Esophagus muscularis mucosa (tissue), 4 donors: Measurements from ENCODE around the gene PLXDC1.

Experiments
- CTCF ChIP-seq, 3 experiments: fragments of 200-600 bp in 2 of 3; fragments of 450-650 bp in 1 of 3; sonication (generic) in 2 of 3; IDR thresholded peaks; one replicate each; pipeline ENCODE4 v1.5.1; 2017 to 2019; ENCODE audit warnings: antibody characterized with exemption in 3 of 3, mild to moderate bottlenecking in 2 of 3, moderate library complexity in 1 of 3
- EP300 ChIP-seq: sonication (generic); formaldehyde crosslinking; IDR thresholded peaks from one replicate; pipeline ENCODE4 v1.6.1; 2017; ENCODE audit warnings: antibody characterized with exemption
- POLR2AphosphoS5 ChIP-seq, 2 donors: sonication (generic); formaldehyde crosslinking; IDR thresholded peaks; one replicate each; pipeline ENCODE4 v1.6.1; 2017; ENCODE audit warnings: antibody characterized with exemption in 2 of 2

DNA sequence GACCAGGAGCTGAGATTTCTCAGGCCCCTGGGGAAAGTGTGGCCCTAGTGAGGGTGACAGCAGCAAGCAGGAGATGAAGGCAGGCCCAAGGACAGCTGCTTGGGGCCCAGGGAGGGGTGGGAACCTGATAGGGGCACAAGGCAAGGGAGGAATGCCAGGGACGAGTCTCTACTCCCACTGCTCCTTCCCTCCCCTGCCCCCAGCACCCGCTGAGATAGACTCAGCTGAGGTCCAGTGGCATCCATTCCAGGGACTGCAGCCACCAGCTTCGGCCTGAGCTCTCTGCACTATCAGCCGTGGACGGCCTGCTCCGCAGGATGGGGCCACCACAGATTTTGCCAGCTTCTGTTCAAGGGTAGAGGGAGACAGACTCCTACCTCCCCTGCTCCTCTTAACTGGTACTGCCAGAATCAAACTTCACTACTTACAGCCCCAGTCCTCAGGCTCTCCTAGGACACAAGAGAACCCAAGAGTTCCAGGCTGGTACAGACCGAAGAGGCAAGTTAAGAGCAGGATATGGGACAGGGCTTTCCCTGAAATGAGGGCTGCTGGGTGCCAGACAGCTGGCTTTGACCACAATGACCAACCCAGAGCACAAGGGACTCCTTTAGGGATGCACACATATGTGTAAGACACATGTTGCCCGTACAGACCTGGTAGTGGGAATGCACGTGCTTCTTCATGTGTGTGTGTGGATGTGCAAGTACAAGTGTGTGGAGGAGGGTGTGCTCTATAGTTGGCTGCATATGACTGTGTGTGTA, 40.5 kb upstream of the PLXDC1 start:
- no peak for TF ChIP-seq CTCF (IDR thresholded peaks at IDR 0.05)
- TF ChIP-seq EP300, result no peak
- no peak for TF ChIP-seq POLR2AphosphoS5 (IDR thresholded peaks at IDR 0.05)
